OCI-LY7 (cell line): ENCODE data around the gene ZDHHC3.

Experiments used
- EZH2phosphoT487 ChIP-seq: fragments of 200-600 bp; sonication (generic); IDR thresholded peaks from 2 replicates; pipeline ENCODE4 v1.6.1; 2018; ENCODE audit warnings: low read depth, borderline replicate concordance, mild to moderate bottlenecking, mixed run types, antibody characterized with exemption, low read length, moderate library complexity, mixed read lengths
- TF ChIP-seq, protein P1 (sequence below): fragments of 200-600 bp; sonication (generic); conservative IDR thresholded peaks from 2 replicates; pipeline ENCODE4 v1.5.1; 2014; ENCODE audit warnings: mild to moderate bottlenecking, antibody characterized with exemption, low read length, moderate library complexity, mixed read lengths

GRCh38 chr3:44907612-44908011 is 68.4 kb downstream of the ZDHHC3 start:
- TF ChIP-seq, protein P1, sequence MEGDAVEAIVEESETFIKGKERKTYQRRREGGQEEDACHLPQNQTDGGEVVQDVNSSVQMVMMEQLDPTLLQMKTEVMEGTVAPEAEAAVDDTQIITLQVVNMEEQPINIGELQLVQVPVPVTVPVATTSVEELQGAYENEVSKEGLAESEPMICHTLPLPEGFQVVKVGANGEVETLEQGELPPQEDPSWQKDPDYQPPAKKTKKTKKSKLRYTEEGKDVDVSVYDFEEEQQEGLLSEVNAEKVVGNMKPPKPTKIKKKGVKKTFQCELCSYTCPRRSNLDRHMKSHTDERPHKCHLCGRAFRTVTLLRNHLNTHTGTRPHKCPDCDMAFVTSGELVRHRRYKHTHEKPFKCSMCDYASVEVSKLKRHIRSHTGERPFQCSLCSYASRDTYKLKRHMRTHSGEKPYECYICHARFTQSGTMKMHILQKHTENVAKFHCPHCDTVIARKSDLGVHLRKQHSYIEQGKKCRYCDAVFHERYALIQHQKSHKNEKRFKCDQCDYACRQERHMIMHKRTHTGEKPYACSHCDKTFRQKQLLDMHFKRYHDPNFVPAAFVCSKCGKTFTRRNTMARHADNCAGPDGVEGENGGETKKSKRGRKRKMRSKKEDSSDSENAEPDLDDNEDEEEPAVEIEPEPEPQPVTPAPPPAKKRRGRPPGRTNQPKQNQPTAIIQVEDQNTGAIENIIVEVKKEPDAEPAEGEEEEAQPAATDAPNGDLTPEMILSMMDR = no peak
- TF ChIP-seq EZH2phosphoT487 = no peak
